ENCODE data around the gene PNLIPRP1.

PNLIPRP1 gene

DNA sequence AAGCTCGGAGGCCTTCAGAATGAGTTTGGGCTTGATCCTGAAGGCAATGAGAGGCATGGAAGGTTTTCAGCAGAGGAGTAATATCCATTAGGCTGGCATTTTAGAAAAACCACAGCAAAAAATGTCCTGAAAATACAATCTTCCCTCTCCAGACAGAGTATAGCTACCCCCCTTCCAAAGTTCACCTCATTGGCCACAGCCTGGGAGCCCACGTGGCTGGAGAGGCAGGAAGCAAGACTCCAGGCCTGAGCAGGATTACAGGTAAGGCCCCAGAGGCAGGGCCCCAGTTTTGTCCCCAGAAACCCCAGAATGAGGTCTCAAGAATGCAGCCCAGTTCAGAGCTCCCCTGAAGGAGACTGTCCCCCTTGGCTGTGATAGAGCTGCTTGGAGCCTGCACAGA is 5.3 kb downstream of the PNLIPRP1 start:
- H3K4me3 ChIP-seq (ENCODE audit: low read depth, low read length): no peak overlapping the region
- CTCF ChIA-PET: no interaction called here
- POLR2A ChIA-PET: no interaction called here
- TF ChIP-seq, protein P1, sequence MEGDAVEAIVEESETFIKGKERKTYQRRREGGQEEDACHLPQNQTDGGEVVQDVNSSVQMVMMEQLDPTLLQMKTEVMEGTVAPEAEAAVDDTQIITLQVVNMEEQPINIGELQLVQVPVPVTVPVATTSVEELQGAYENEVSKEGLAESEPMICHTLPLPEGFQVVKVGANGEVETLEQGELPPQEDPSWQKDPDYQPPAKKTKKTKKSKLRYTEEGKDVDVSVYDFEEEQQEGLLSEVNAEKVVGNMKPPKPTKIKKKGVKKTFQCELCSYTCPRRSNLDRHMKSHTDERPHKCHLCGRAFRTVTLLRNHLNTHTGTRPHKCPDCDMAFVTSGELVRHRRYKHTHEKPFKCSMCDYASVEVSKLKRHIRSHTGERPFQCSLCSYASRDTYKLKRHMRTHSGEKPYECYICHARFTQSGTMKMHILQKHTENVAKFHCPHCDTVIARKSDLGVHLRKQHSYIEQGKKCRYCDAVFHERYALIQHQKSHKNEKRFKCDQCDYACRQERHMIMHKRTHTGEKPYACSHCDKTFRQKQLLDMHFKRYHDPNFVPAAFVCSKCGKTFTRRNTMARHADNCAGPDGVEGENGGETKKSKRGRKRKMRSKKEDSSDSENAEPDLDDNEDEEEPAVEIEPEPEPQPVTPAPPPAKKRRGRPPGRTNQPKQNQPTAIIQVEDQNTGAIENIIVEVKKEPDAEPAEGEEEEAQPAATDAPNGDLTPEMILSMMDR (IDR thresholded peaks at IDR 0.05; ENCODE audit: insufficient read depth, low read length, missing control alignments): no peak
- DNase-seq (ENCODE audit: low read depth, low spot score): no peak

DNA sequence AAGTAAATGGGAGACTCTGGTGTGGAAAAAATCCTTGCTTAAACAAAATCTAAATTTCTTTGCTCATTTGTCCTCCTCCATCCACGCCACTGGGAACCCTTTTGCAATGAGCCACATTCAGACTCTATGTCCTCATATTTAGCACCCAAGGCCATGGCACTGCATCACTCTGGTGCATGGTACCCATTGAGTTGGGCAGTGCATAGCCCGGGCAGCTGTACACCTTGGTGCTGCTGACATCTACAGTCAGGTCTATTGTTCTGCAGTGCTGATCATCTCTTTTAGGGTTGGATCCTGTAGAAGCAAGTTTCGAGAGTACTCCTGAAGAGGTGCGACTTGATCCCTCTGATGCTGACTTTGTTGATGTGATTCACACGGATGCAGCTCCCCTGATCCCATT is 6.8 kb downstream of the PNLIPRP1 start:
- DNase-seq (ENCODE audit: low read depth, low spot score): no peak
- TF ChIP-seq, protein P1 (IDR thresholded peaks at IDR 0.05; ENCODE audit: insufficient read depth, low read length, missing control alignments): no peak
- ChIA-PET POLR2A (no interaction called here), CTCF (no interaction called here)
- no peak overlapping the region for H3K4me3 ChIP-seq (ENCODE audit: low read depth, low read length)

DNA sequence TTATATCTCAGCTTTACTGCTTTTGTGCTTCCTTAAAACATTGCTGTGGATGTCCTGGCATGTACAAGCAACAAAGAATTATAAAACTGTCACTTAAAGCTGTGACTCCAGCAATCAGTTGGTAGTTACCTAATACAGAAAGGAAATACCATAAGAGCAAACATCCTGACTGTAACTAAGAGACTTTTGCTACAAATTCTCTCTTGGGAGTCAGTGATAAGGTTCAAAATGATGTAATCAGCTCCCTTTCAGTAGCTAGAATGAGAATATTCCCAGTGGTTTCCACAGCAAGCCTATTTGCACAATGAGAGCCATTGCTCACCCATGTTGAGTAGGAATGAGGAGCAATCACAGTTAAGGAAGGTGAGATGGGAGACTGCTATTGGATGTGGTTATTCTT is 7.6 kb downstream of the PNLIPRP1 start:
- no peak overlapping the region for H3K4me3 ChIP-seq (ENCODE audit: low read depth, low read length)
- CTCF ChIA-PET: no interaction called here
- DNase-seq (ENCODE audit: low read depth, low spot score): no peak
- POLR2A ChIA-PET: no interaction called here
- TF ChIP-seq, protein P1 (IDR thresholded peaks at IDR 0.05; ENCODE audit: insufficient read depth, low read length, missing control alignments): no peak

DNA sequence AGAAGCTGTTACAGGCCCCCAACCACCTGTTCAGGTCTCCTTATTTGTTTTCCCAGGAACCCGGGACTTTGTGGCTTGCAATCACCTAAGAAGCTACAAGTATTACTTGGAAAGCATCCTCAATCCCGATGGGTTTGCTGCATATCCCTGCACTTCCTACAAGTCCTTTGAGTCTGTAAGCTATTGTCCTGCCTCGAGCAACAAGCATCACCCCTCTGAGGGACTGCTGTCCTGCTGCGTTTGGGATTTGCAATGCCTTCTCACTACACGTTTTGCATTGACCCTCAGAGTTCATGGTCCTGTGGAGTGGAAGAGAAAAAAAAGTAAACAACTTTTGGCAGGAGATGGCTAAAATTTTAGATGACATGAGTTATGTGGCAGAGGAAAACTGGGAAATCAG is 9.2 kb downstream of the PNLIPRP1 start:
- TF ChIP-seq, protein P1 (IDR thresholded peaks at IDR 0.05; ENCODE audit: insufficient read depth, low read length, missing control alignments): no peak
- ChIA-PET POLR2A (interaction anchor here (0.7 kb wide), 1 partner anchor 306 kb away, joined by 3 read pairs; no protein-coding TSS in a partner anchor), CTCF (no interaction called here)
- H3K4me3 ChIP-seq (ENCODE audit: low read depth, low read length): no peak overlapping the region
- DNase-seq (ENCODE audit: low read depth, low spot score): no peak

DNA sequence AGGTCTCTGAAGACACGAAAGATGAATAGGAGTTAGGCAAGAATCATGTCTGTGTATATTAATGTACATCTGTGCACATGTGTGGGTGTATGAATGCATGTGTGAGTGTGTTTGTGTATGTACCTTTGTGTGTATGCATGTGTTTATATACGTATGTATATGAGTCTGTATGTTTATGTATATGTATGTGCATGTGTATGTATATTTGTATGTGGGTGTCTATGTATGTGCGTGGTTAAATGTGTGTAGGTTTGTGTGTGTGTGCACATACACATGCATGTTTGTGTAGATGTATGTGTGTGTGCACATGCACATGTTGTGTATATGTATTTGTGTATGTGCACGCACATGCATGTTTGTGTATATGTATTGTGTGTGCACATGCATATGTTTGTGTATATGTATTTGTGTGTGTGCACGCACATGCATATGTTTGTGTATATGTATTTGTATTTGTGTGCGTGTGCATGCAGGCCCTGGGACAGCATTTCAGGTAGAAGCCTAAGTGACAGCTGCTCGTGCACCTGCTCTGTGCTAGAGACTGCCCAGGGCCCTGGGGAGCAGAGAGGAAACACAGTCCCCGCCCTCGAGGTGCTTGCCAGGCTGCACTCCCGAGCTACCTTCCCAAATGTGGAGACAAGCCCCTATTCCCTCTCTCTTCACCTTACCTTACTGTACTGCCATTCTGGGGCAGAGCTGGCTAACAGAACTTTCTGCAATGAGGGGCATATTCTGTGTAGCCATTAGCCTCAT is 12.1 kb downstream of the PNLIPRP1 start:
- H3K4me3 ChIP-seq (ENCODE audit: low read depth, low read length): no peak overlapping the region
- POLR2A ChIA-PET: no interaction called here
- DNase-seq (ENCODE audit: low read depth, low spot score): no peak
- TF ChIP-seq, protein P1 (IDR thresholded peaks at IDR 0.05; ENCODE audit: insufficient read depth, low read length, missing control alignments): no peak
- CTCF ChIA-PET: no interaction called here

DNA sequence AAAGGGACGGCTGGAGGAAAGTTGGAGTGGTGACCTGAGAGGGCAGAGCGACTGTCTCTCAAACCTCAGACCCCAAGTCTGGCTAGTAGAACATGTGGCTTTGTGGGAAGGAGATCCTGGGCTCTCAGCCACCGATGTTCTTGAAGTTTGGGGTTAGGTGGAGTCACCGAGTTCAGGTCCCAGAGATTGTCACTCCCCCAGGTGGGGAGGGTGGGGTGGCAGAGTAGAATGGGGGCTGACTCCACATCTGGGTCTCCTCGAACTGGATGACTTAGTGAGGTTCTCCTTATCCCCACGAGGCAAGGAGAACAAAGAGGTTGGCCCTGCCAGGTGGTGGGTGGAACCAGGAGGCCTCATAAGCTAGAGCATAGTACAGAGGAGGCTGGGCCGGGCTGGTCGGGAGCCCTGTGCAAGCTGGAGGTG is 15.3 kb downstream of the PNLIPRP1 start:
- ChIA-PET POLR2A (no interaction called here), CTCF (no interaction called here)
- DNase-seq (ENCODE audit: low read depth, low spot score): no peak
- TF ChIP-seq, protein P1 (IDR thresholded peaks at IDR 0.05; ENCODE audit: insufficient read depth, low read length, missing control alignments): no peak
- H3K4me3 ChIP-seq (ENCODE audit: low read depth, low read length): no peak overlapping the region

Measured in AG04449 (cell line).